HG02938 (cell line): ENCODE measurements around the gene UNC93A.

Experiments used
- ATAC-seq: cut with Tn5 transposase; IDR thresholded peaks from one replicate; pipeline ENCODE4 v1.9.1; 2021; ENCODE audit warnings: mild to moderate bottlenecking, moderate library complexity; ENCODE audit not compliant: unreplicated experiment

Gene UNC93A

DNA sequence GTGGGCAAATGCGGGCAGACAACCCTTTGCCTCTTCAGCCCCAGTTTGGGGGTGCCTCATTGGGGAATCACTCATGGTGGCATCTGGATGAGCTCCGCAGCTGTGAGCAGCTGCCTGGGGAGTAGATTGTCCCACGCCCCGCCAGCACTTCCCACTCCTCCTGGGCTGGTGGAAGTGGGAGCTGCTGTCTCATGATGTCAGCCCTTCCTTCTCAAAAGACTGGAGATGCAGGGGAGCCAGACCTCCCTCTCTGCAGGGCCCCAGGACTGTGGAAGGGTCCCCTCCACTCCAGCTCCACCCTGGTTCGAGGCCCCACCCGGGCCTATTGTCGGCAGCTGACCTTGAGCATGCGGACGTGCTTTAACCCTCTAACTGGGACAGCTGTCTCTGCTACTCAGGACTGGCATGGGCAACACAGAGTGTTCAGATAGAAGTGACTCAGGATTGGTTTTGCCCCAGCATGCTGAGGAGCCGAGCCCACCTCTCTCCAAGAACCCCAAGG, 2.0 kb downstream of the UNC93A start:
- no peak for ATAC-seq

DNA sequence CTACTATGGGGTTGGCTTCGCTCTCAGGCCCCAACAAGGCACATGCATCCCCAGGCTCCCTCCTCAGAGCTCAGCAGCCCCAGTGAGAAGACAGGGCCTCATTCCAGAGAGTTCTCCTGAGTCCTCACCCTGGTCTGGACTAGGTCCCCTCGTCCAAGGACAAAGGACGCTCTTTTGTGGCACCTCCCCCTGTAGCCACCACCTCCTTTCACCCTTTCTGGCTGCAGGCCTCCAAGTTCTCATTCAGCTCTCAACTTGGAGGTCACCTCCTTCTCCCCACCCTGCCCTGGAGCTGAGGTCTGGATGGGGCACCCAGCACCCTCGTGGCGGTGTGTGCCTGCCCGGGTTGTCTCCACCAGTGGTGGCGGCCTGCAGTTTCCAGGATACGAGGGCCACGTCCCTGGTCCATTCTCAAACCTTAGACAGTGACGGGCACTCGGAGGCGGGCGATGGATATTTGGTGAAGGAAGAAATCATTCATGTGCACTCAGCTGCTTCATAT, 2.5 kb downstream of the UNC93A start:
- ATAC-seq: no peak

DNA sequence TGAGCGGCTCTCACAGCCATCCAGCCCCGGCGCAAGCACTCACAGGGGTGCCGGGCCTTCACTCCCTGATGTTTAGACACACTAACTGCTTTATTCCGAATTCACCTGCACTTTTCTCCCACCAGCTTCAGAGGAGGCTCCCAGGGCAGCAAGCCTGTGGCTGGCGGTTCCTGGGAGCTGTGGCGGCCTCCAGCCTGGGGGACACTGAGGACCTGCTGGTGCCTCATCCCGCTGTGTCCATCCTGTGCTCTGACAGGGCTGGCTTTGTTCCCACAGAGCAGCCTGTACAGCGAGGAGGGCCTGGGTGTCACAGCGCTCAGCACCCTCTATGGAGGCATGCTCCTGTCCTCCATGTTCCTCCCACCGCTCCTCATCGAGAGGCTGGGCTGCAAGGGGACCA, 3.1 kb downstream of the UNC93A start:
- no peak for ATAC-seq

DNA sequence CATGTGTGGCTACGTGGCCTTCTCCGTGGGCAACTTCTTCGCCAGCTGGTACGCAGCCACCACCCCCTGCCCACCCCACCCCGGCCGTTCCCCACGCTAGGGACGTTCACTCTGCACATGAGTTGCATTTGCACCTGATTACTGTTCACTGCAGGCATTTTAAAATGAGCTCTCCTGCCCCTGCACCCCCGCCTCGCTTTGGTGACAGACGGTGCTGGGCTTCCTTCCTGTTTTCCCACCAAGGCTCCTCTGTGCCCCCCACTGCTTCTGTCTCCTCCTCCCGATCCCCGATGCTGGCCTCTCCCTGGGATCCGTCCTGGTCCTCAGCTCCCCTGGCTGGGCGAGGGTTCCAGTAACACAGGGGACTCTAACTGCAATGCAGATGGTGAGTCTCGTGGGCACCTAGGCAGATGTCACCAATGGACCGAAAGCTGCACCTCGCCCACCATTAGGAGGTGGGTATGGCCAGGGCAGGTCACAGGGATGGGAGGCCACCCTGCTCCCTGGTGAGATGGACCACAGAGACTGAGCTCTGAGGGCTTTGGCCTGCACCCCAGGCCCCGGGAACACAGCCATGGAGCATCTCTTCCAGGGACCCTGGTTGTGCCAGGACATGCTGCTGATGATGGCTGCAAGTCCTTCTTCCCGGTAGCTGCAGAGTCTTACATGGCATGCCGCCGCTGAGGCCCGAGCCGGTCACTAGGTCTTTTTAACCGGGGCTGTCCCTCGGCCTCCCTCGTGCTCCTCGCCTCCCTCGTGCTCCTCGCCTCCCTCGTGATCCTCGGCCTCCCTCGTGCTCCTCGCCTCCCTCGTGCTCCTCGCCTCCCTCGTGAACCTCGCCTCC, 3.8 kb downstream of the UNC93A start:
- no peak for ATAC-seq

DNA sequence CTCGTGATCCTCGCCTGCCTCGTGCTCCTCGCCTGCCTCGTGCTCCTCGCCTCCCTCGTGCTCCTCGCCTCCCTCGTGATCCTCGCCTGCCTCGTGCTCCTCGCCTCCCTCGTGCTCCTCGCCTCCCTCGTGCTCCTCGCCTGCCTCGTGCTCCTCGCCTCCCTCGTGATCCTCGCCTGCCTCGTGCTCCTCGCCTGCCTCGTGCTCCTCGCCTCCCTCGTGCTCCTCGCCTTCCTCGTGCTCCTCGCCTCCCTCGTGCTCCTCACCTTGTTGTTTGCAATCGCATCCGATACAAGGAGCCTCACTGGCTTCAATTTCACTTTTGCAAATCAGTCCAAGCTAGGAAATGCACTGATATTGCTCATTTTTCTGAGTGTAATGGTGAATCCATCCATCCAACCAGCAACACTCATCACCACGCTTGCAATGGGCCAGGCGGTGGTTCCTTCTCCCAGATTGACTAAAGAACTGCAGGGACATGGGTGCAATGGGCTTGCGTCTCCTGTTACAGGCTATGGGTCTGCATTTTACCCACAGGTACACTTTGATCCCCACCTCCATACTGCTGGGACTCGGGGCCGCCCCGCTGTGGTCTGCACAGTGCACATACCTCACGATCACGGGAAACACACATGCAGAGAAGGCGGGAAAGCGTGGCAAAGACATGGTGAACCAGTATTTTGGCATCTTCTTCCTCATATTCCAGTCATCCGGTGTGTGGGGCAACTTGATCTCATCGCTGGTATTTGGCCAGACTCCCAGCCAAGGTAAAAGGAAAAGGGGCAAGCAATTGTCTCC, 4.6 kb downstream of the UNC93A start:
- ATAC-seq: no peak

DNA sequence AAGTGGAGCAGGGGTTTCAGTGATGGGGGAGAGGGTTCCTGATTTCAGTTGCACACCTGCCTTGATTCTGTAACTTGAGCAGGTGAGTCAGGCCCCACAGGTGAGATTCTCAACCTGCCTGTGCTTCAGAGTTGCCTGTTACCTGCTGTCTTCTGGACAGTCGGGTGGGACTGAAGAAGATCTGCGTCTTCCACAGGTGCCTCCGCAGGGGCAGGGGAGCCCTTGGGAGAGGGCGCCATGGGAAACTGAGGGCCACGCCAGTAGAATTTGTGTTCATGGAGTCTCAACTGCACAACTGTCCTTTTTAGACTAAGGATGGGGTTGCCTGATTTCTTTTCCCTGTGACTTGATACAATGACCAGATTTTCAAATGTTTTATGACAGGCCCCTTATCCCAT, 5.2 kb downstream of the UNC93A start:
- ATAC-seq: no peak

DNA sequence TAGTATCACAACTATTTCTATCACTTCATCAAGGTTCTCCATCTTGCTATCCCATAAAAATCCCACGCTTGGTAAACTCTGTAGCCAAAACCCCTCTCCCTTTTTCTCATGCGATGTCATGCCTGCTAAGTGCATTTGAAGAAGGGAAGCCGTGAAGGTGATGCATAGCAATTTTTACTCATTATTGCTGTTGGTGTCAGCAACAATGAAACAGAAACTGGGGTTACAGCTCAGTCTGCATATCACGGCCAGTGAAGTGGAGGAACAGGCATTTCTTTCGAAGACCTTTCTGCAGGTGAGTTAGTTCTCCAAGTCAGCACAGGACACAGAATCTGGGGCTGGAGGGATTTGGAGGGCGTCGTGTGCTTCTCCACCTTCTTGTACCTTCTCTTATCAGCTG, 5.8 kb downstream of the UNC93A start:
- ATAC-seq: no peak

DNA sequence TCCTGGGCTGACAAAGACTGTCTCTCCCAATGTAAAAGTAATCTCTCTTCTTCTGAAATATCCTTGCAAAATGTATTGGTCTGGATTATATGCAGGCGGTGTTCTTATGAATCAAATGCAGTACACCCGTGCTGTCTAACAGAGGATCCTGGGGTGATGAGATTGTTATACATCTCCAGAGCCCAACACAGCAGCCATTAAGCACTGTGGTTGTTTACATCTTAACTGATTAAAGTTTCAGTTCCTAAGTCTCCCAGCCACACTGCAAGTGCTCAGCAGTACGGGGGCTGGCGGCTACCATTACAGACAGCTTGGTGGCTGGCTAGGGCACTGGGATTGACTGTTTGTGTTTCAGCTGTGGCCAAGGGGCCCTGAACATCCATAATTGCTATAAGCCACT, 7.0 kb downstream of the UNC93A start:
- ATAC-seq: no peak

DNA sequence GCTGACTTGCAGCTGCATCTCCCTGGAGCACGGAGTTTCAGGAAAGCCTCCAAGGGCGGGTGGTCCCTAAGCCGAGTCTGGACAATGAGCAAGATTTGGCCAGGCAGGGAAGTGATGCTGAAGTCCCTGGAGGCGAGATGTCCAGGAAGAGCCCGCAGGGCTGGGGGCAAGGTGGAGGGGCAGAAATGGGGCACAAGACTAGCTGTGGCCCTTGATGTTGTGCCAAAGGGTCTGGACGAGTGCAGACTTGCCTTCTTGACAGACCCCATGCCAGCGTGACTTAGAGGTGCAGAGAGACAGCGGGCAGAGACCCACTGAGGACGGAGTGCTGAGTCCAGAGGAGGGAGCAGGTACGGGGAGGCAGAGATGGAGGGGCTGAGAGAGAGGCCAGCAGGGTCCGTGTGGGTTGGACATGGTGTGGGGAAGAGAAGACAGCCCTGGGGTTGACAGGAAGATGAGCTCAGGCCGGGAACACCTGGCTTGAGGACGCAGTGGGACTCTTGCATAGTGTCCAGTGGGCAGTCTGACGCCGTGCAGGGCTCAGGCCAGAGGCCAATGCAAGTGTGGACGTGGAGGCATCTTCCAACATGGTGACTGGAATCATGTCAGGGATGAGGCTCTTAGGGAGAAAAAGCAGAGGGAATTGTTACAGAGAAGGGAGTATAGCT, 8.7 kb downstream of the UNC93A start:
- no peak for ATAC-seq

DNA sequence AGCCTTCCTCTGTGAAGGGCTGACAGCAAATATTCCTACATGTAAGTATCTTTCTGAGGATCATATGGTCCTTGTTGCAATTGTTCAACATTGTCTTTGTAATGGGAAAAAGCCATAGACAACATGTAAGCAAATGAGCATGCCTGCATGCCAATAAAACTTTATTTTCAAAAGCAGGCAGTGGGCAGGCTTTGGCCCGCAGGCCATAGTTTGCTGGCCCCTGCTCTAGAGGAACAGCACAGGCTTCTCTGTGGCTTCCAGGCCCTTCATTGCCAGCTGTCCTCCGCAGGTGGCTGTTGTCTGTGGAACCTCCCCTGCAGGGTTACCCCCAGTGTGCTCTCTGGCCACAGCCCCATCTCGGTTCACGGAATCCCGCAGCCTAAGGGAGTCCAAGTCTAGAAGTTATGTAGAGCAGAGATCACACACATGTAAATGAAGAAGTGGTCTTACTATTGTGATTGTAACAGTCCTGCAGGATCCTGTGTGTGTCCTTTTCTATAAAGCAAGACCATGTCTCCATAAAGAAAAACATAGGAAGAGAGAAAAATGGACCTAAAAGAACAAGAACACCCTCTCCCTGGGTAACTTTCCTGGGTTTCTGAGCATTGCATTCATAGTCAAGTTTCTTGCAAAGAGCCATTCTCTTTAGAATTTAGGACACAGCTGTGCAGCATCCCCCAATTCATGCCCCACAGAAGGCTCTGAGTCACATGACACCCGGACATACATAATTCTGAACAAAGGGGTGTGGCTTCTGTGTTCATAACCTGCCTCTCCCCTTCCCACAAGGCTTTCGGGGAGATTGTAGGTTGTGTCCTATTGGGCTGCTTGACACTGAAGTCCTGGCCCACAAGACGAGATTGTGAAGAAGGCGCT, 10.0 kb downstream of the UNC93A start:
- ATAC-seq: no peak

DNA sequence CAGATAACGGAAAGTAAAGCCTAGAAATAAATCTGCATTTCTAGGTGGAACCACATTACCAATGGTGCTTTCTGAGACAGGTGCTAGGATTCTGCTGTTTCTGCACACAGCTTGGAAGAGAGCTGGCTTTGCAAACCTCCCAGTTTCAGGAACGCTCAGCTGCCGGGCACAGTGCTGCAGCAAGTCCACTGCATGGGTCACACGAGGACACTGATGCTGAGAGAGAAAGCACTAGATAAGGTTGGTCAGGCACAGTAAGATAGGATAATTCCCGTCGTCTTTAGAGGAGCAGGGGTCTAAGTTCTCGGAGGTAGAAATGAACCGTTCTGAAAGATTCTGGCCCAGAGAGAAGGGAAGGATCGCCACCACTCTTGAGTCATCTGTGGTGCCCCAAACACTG, 11.0 kb downstream of the UNC93A start:
- no peak for ATAC-seq

DNA sequence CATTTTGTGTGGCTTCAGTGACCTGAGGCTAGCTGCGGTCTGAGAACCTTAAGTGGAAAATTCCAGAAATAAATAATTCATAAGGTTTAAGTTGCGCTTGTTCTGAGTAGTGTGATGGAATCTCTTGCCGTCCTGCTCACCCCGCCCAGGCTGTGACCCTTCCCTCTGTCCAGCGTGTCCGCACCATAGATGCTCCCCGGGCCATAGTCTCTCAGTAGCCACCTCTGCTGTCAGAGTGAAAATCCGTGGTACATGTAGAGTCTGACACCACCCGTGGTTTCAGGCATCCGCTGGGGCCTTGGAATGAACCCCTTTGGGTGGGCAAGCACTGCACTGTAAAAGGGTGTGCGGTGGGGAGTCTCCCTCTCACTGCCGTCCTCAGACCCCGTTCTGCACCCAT, 11.7 kb downstream of the UNC93A start:
- ATAC-seq: no peak

DNA sequence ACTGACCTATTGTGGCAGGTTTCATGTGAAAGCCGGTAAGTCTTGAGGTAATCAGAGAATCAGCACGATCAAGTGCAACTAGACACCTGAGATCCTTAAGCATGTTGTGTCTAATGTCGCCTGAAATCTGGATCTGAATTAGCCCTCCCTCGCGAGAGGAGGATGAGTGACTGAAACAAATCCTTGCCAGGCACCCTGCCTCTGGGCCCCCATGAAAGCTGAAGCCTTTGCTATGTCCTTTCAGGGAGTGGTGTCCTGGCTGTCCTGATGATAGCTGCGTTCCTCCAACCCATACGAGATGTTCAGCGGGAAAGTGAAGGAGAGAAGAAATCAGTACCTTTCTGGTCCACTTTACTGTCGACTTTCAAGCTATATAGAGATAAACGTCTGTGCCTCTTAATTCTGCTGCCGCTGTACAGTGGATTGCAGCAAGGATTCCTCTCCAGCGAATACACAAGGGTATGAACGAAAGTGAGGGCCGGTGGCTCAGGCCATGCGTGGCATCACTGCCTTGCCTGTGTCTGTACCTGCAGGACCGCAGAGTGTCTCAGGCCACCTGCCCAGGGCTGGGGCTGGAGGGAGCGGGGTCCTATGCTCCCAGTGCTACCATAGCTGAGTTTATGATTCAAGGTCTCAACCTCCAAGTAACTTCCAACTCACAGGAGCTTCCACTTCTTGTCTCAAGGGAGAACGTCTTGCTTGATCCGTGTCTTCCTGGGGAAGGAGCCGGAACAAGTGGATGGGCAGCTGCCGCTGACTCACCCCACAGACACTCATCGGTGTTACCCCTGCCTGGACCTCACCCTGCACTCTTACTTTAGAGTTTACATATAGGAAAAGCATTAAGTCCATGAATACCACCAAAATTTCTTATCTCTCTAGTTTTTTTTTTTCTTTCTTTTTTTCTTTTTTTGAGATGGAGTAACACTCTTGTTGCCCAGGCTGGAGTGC, 12.8 kb downstream of the UNC93A start:
- ATAC-seq: no peak

DNA sequence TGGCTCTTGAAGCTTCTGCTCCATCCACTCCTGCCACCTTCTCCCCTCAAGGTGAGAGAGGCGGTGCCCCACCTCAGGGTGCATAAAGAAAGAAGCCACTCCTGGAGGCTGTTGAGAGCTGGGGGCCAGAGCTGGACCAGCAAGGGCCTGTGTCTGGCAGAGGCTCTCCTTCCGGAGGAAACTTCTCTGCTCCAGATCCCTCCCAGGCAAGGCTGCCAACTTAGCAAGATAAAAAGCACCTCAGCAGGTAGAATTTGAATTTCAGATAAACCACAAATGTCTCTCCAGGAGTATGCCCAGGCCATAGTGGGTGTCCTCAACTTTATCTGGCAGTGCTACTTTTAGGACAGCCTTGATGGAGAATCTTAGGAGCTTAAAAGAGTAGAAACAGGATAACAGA, 13.8 kb downstream of the UNC93A start:
- no peak for ATAC-seq

DNA sequence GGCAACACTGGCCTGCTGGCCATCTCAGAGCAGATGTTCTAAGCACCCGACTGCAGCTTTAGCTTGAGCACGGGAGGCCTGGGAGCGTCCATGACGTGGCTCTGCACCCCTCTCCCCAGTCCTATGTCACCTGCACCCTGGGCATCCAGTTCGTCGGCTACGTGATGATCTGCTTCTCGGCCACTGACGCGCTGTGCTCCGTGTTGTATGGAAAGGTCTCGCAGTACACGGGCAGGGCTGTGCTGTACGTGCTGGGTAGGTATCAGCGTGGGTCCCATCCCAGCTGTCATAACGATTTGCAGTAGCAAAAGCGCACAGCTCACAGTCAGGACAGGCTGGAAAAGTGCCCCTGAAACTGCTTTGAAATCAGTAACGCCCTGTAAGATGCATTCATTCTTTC, 14.7 kb downstream of the UNC93A start:
- no peak for ATAC-seq

DNA sequence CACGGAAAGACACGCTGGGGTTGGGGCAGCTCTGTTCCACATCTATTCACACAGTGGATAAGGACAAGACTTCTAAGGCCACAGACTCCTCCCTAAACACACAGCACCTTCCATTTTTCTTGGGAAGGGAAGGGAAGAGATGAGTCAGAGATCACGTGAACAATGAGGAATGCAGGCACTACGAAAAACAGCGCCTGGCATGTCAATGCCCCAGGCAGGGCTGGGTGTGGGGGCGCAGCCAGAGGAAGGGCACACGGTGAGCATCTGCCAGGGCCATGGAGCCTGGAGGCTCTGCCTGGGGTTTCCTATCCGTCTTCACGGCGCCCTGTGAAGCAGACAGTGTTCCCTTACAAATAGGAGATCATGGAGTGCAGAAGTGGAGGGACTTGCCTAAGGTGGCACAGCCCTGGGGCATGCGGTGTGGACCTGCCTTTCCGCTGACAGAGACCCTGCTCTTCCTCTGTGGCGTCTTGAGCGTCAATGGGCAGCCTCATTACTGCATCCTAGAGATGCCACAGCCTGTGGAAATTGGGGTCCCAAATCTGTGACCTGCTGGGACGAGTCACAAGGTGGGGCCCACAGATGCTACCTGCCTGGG, 15.4 kb downstream of the UNC93A start:
- ATAC-seq: no peak

DNA sequence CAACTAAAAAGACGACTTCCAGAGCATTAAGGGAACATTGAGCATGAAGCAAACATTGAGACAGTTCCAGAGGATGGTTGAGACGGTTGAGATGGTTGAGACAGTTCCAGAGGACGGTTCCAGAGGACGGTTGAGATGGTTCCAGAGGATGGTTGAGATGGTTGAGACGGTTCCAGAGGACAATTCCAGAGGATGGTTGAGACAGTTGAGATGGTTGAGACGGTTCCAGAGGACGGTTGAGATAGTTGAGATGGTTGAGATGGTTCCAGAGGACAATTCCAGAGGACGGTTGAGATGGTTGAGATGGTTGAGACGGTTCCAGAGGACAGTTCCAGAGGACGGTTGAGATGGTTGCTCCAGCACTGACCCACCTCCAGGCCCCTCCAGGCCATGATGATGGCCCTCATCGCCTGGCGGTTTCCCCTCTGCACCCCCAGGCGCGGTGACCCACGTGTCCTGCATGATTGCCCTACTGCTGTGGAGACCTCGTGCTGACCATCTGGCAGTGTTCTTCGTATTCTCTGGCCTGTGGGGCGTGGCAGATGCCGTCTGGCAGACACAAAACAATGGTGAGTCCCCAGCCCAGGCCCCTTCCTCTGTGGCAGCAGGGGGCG, 16.3 kb downstream of the UNC93A start:
- ATAC-seq: no peak

DNA sequence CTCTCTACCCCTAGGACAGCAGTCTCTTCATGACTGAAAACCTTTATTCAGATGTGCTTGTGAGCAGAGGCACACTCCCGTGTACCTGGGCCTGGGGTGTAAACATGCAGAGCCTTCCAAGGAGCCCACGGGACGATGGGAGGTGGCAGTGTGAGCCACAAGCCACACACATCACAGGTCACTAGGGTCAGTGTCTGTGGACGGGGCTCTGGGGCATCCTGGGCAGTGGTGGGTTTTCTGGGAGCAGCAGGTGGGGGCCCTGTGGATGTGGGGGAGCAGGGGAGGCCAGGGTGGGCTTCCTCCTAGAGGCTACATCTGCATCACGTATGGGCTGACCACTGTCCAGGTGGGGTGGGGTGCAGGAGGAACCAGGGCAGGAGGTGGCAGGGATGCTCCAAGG, 17.1 kb downstream of the UNC93A start:
- no peak for ATAC-seq
